Measurements from ENCODE around the gene TMEM106B. TPM values are rescaled to one million over a fixed set of nuclear protein-coding genes. Genes with fewer than 3 reads are reported as not detected.

Gene TMEM106B
- total and polyA plus RNA-seq, 9 donors: 18.3 to 58.8 (median 45.1) TPM

GRCh38 chr7:12244129-12244528, 33.0 kb downstream of the TMEM106B start:
- 80 to 88% (median 81%) methylated on average over 3 of the region's 3 CpGs for WGBS, 3 donors
- intact Hi-C loops (cut with DNase I): no loop called here
- H3K9me3 ChIP-seq: no peaks in the 10 kb centered on the region
- no peaks in the 10 kb centered on the region for H3K4me1 ChIP-seq (ENCODE audit: insufficient read depth)
- no peak overlapping the region for H3K27ac ChIP-seq
- no peak for TF ChIP-seq POLR2A (IDR thresholded peaks at IDR 0.05)
- no peak for TF ChIP-seq CTCF (IDR thresholded peaks at IDR 0.05)
- TF ChIP-seq EP300 (IDR thresholded peaks at IDR 0.05): no peak
- DNase-seq: no peak
- no peaks in the 10 kb centered on the region for H3K27me3 ChIP-seq
- no peaks in the 10 kb centered on the region for H3K36me3 ChIP-seq
- no peak overlapping the region for H3K4me3 ChIP-seq

GRCh38 chr7:12244694-12245093, 33.6 kb downstream of the TMEM106B start:
- Histone ChIP-seq H3K9me3 (no peaks in the 10 kb centered on the region), H3K27ac (no peak overlapping the region), H3K36me3 (no peaks in the 10 kb centered on the region), H3K4me3 (no peak overlapping the region), H3K27me3 (no peaks in the 10 kb centered on the region), H3K4me1 (ENCODE audit: insufficient read depth) (no peaks in the 10 kb centered on the region)
- no peak for DNase-seq
- TF ChIP-seq CTCF (IDR thresholded peaks at IDR 0.05) (no peak), POLR2A (IDR thresholded peaks at IDR 0.05) (no peak), EP300 (IDR thresholded peaks at IDR 0.05) (no peak)
- 9 to 33% (median 19%) methylated on average over 2 of the region's 2 CpGs for WGBS, 3 donors
- intact Hi-C loops (cut with DNase I): no loop called here

DNA sequence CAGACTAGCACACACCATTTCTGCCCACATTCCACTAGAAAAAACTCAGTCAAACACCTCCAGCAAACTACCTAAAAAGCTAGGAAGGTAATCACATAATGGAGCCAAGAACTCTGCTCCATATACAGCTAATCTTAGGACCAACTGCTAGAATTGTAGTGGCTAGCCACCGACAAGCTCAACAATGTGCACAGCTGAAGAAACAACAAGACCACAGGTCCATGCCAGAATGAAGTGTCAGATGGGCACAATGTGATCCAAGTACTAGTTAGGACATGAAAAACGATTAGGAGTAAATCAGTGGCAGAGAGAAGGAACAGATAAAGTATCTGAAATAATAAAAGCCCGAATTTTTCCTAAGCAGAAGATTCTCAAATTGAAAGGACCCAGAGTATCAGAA, 38.6 kb downstream of the TMEM106B start:
- Histone ChIP-seq H3K27ac (no peak overlapping the region), H3K9me3 (no peaks in the 10 kb centered on the region), H3K36me3 (no peaks in the 10 kb centered on the region), H3K4me3 (no peak overlapping the region), H3K4me1 (ENCODE audit: insufficient read depth) (no peaks in the 10 kb centered on the region), H3K27me3 (no peaks in the 10 kb centered on the region)
- TF ChIP-seq POLR2A (IDR thresholded peaks at IDR 0.05) (no peak), CTCF (IDR thresholded peaks at IDR 0.05) (no peak), EP300 (IDR thresholded peaks at IDR 0.05) (no peak)
- DNase-seq: no peak
- WGBS, 3 donors: 66 to 78% (median 74%) methylated on average over 3 of the region's 3 CpGs
- intact Hi-C loops (cut with DNase I): no loop called here

DNA sequence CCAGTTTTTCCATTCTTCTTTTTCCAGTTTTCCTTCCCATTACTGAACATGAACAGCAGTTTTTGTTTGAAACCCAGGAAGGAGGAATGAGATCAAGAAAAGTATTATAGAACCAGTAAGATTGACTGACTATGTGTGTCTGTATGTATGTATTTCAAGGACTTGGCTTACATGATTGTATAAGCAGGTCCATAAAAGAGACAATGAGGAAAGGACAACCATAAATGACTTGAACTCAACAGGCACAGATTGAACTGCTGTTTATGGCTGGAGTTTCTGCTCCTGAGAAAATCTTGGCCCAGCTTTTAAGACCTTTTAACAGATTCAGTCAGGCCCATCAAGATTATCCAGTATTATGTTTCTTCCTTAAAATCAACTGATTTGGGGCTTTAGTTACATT, 39.1 kb downstream of the TMEM106B start:
- H3K4me1 ChIP-seq (ENCODE audit: insufficient read depth): no peaks in the 10 kb centered on the region
- no peak overlapping the region for H3K4me3 ChIP-seq
- H3K36me3 ChIP-seq: no peaks in the 10 kb centered on the region
- DNase-seq: no peak
- no peak for TF ChIP-seq EP300 (IDR thresholded peaks at IDR 0.05)
- TF ChIP-seq CTCF (IDR thresholded peaks at IDR 0.05): no peak
- no peak for TF ChIP-seq POLR2A (IDR thresholded peaks at IDR 0.05)
- no peaks in the 10 kb centered on the region for H3K9me3 ChIP-seq
- H3K27ac ChIP-seq: no peak overlapping the region
- intact Hi-C loops (cut with DNase I): no loop called here
- H3K27me3 ChIP-seq: no peaks in the 10 kb centered on the region

DNA sequence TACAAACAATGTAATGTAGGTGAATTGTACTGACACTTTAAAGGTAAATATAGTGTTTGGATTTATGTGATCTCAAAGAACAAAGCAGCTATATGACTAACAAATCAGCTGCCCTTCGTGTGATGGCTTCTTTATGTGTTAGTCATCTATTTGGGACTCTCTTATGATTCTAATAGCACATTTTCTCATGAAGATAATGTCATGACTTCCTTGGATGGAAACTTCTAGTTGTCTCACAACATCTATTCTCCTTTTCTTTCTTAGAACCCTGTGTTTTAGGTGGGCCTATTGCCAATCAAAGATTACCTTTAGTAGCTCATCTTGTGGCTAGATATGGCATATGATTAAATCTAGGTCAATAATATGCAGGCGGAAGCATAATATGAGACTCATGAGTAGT, 45.0 kb downstream of the TMEM106B start:
- Histone ChIP-seq H3K9me3 (no peaks in the 10 kb centered on the region), H3K27ac (no peak overlapping the region), H3K36me3 (no peaks in the 10 kb centered on the region), H3K4me1 (ENCODE audit: insufficient read depth) (no peaks in the 10 kb centered on the region), H3K4me3 (no peak overlapping the region), H3K27me3 (no peaks in the 10 kb centered on the region)
- DNase-seq: no peak
- WGBS, 3 donors: 78 to 87% (median 83%) methylated on average over 2 of the region's 2 CpGs
- TF ChIP-seq POLR2A (IDR thresholded peaks at IDR 0.05) (no peak), CTCF (IDR thresholded peaks at IDR 0.05) (no peak), EP300 (IDR thresholded peaks at IDR 0.05) (no peak)
- intact Hi-C loops (cut with DNase I): no loop called here

Measured in ovary (tissue), 9 donors.